GM12874 (cell line): ENCODE measurements around the gene MYO3A.

ENCODE experiments used
- CTCF ChIP-seq: IDR thresholded peaks from 2 replicates; pipeline ENCODE4 v1.5.1; 2011; ENCODE audit warnings: low read depth, mild to moderate bottlenecking, control low read depth, low read length, moderate library complexity; ENCODE audit not compliant: insufficient read depth

MYO3A gene

GRCh38 chr10:25902002-25902401, 32.0 kb upstream of the MYO3A start:
- TF ChIP-seq CTCF: no peak

GRCh38 chr10:25907261-25907660, 26.8 kb upstream of the MYO3A start:
- no peak for TF ChIP-seq CTCF

GRCh38 chr10:25912866-25913265, 21.2 kb upstream of the MYO3A start:
- TF ChIP-seq CTCF: no peak

- TF ChIP-seq CTCF: no peak
Observed at GRCh38 chr10:25914776-25915175, 19.3 kb upstream of the MYO3A start.

GRCh38 chr10:25934621-25935139, 651 bp downstream of the MYO3A start:
- peak; percentile 35 for TF ChIP-seq CTCF

- no peak for TF ChIP-seq CTCF
Observed at GRCh38 chr10:25938405-25938804, 4.4 kb downstream of the MYO3A start.

GRCh38 chr10:25944771-25945170, 10.7 kb downstream of the MYO3A start:
- TF ChIP-seq CTCF: no peak
